ENCODE measurements around the gene CARMIL3. TPM values are rescaled to one million over a fixed set of nuclear protein-coding genes. Genes with fewer than 3 reads are reported as not detected.

Gene CARMIL3
- total RNA-seq, 1 experiment from 2014 or later = not detected

DNA sequence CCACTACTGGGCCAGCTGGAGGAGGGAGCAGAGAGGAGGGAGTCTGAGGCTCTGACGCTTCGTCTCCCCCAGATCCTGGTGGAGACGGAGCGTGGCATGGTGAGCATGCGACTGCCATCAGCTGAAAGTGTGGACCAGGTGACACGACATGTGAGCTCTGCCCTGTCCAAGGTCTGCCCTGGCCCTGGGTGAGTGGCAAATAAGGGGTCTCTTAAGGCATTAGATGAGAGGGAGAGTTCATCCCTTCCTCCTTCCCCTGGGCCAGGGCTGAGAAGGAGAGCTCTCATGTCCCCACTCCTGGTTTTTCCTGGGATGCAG lies 2.5 kb downstream of the CARMIL3 start:
- Histone ChIP-seq H3K9me3 (ENCODE audit: low read length) (no peaks in the 10 kb centered on the region), H3K4me2 (ENCODE audit: low read length) (no peak overlapping the region), H3F3A (ENCODE audit: low read length, unreplicated experiment) (no peaks in the 10 kb centered on the region), H3K4me3 (ENCODE audit: low read length) (no peak overlapping the region), H3K27me3 (ENCODE audit: low read length) (0 out of 2 replicates have a peak, but pooled peaks cover 6% of the 10 kb centered on the region), H3K9ac (ENCODE audit: low read length) (no peak overlapping the region), H4K20me1 (ENCODE audit: low read length) (no peaks in the 10 kb centered on the region), H3K79me2 (ENCODE audit: low read length) (no peaks in the 10 kb centered on the region), H2AFZ (ENCODE audit: low read length) (no peak overlapping the region), H3K36me3 (ENCODE audit: low read depth, low read length) (no peaks in the 10 kb centered on the region), H3K4me1 (ENCODE audit: insufficient read depth, low read length) (peaks cover 6% of the 10 kb centered on the region; the same call in 1 of the 2 replicates), H3K27ac (ENCODE audit: low read length) (no peak overlapping the region), H3K9me2 (replicated peaks; ENCODE audit: low read length) (no peaks in the 10 kb centered on the region)
- POLR2A ChIA-PET (ENCODE audit: unreplicated experiment) = no interaction called here
- ATAC-seq = no peak
- CTCF ChIA-PET = no interaction called here
- intact Hi-C loops (cut with micrococcal nuclease) = no loop called here
- no peak for DNase-seq
- TF ChIP-seq EZH2phosphoT487 (IDR thresholded peaks at IDR 0.05; ENCODE audit: borderline replicate concordance, low read length) = no peak
- TF ChIP-seq EZH2 (IDR thresholded peaks at IDR 0.05; ENCODE audit: low read length, unreplicated experiment) = no peak
- TF ChIP-seq, protein P1, sequence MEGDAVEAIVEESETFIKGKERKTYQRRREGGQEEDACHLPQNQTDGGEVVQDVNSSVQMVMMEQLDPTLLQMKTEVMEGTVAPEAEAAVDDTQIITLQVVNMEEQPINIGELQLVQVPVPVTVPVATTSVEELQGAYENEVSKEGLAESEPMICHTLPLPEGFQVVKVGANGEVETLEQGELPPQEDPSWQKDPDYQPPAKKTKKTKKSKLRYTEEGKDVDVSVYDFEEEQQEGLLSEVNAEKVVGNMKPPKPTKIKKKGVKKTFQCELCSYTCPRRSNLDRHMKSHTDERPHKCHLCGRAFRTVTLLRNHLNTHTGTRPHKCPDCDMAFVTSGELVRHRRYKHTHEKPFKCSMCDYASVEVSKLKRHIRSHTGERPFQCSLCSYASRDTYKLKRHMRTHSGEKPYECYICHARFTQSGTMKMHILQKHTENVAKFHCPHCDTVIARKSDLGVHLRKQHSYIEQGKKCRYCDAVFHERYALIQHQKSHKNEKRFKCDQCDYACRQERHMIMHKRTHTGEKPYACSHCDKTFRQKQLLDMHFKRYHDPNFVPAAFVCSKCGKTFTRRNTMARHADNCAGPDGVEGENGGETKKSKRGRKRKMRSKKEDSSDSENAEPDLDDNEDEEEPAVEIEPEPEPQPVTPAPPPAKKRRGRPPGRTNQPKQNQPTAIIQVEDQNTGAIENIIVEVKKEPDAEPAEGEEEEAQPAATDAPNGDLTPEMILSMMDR (conservative IDR thresholded peaks at IDR 0.05; ENCODE audit: low read depth, low read length) = no peak
- no TSS peak for BruUV-seq (replicated peaks)

DNA sequence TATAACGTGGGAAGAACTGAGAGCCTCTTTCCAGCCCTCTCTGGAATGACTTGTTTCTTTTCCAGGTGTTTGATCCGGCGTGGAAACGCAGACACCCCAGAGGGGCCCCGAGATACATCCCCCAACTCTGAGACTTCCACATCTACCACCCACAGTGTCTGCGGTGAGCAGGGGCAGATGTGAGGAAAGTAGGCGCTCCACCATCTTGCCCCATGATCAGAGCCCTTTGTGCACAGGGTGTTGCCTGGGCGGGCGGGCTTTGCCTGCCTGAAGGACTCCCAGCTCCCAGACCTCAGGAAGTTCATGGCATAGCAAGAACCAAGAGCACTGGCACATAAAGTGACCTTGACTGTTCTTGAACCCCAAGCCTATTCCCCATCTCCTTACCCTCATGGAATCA lies 2.8 kb downstream of the CARMIL3 start:
- BruUV-seq (replicated peaks) = no TSS peak
- Histone ChIP-seq H3K27me3 (ENCODE audit: low read length) (0 out of 2 replicates have a peak, but pooled peaks cover 6% of the 10 kb centered on the region), H3K9me2 (replicated peaks; ENCODE audit: low read length) (no peaks in the 10 kb centered on the region), H3K4me1 (ENCODE audit: insufficient read depth, low read length) (peaks cover 6% of the 10 kb centered on the region; the same call in 1 of the 2 replicates), H3K27ac (ENCODE audit: low read length) (no peak overlapping the region), H3K79me2 (ENCODE audit: low read length) (no peaks in the 10 kb centered on the region), H3K9ac (ENCODE audit: low read length) (no peak overlapping the region), H3K9me3 (ENCODE audit: low read length) (no peaks in the 10 kb centered on the region), H4K20me1 (ENCODE audit: low read length) (no peaks in the 10 kb centered on the region), H3K4me3 (ENCODE audit: low read length) (no peak overlapping the region), H3K4me2 (ENCODE audit: low read length) (no peak overlapping the region), H3K36me3 (ENCODE audit: low read depth, low read length) (no peaks in the 10 kb centered on the region), H3F3A (ENCODE audit: low read length, unreplicated experiment) (no peaks in the 10 kb centered on the region), H2AFZ (ENCODE audit: low read length) (no peak overlapping the region)
- intact Hi-C loops (cut with micrococcal nuclease) = loop anchor here (5.0 kb wide), 1 partner anchor 42 kb away; no protein-coding TSS in a partner anchor
- DNase-seq (no peak), ATAC-seq (no peak)
- TF ChIP-seq, protein P1 (conservative IDR thresholded peaks at IDR 0.05; ENCODE audit: low read depth, low read length) = no peak
- TF ChIP-seq EZH2phosphoT487 (IDR thresholded peaks at IDR 0.05; ENCODE audit: borderline replicate concordance, low read length) (no peak), EZH2 (IDR thresholded peaks at IDR 0.05; ENCODE audit: low read length, unreplicated experiment) (no peak)
- CTCF ChIA-PET = no interaction called here
- POLR2A ChIA-PET (ENCODE audit: unreplicated experiment) = no interaction called here

DNA sequence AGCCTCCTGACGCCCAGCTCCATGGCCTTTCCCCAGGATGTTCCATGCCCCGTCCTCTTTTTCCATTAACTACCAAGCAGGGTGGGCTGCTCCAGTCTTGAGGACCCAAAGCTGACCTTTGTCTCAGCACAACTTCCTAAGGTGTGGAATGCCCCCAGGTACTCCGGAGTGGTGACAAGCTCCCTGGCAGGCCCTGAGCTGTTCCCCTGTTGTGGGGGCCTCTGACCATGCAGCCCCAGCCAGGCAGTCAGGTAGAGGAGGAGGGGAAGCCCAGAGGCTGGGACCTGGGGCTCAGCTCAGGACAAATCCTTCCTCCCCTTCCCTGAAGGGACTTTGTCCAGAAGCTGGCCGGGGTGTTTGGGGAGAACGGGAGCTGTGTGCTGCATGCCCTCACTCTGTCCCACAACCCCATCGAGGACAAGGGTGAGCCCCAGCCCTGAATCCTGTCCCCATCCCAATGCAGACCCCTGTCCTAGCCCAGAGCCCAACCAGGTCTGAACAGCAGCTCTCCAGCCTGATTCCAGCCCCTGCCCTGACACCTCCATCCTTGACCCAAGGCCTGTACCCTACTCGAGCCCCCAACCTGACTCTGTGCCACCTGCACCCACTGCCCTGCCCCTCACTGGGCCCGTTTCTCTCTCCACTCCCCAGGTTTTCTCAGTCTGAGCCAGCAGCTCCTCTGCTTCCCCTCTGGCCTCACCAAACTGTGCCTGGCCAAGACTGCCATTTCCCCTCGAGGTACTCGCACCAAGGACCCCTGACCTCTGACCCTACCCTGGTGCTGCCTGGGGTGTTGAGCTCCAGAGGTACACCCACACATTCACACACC lies 4.4 kb downstream of the CARMIL3 start:
- no peaks in the 10 kb centered on the region for H3K9me3 ChIP-seq (ENCODE audit: low read length)
- no peak for TF ChIP-seq EZH2phosphoT487 (IDR thresholded peaks at IDR 0.05; ENCODE audit: borderline replicate concordance, low read length)
- no peak for TF ChIP-seq EZH2 (IDR thresholded peaks at IDR 0.05; ENCODE audit: low read length, unreplicated experiment)
- TF ChIP-seq, protein P1 (conservative IDR thresholded peaks at IDR 0.05; ENCODE audit: low read depth, low read length) = no peak
- ATAC-seq (no peak), DNase-seq (no peak)
- intact Hi-C loops (cut with micrococcal nuclease) = loop anchor here (5.0 kb wide), 1 partner anchor 44 kb away; no protein-coding TSS in a partner anchor
- H4K20me1 ChIP-seq (ENCODE audit: low read length) = no peaks in the 10 kb centered on the region
- H3K4me3 ChIP-seq (ENCODE audit: low read length) = no peak overlapping the region
- no peaks in the 10 kb centered on the region for H3K79me2 ChIP-seq (ENCODE audit: low read length)
- H3F3A ChIP-seq (ENCODE audit: low read length, unreplicated experiment) = no peaks in the 10 kb centered on the region
- H3K27me3 ChIP-seq (ENCODE audit: low read length) = 0 out of 2 replicates have a peak, but pooled peaks cover 6% of the 10 kb centered on the region
- H3K4me1 ChIP-seq (ENCODE audit: insufficient read depth, low read length) = peaks cover 6% of the 10 kb centered on the region; the same call in 1 of the 2 replicates
- POLR2A ChIA-PET (ENCODE audit: unreplicated experiment) = no interaction called here
- BruUV-seq (replicated peaks) = no TSS peak
- no peak overlapping the region for H2AFZ ChIP-seq (ENCODE audit: low read length)
- no peaks in the 10 kb centered on the region for H3K9me2 ChIP-seq (replicated peaks; ENCODE audit: low read length)
- no peak overlapping the region for H3K27ac ChIP-seq (ENCODE audit: low read length)
- CTCF ChIA-PET = no interaction called here
- H3K4me2 ChIP-seq (ENCODE audit: low read length) = no peak overlapping the region
- H3K9ac ChIP-seq (ENCODE audit: low read length) = no peak overlapping the region
- H3K36me3 ChIP-seq (ENCODE audit: low read depth, low read length) = no peaks in the 10 kb centered on the region
